ENCODE results near the gene SRP54. TPM values are rescaled to one million over a fixed set of nuclear protein-coding genes. Genes with fewer than 3 reads are reported as not detected.

SRP54 gene
- 58.6 and 66.1 TPM in 2 replicates for total RNA-seq

DNA sequence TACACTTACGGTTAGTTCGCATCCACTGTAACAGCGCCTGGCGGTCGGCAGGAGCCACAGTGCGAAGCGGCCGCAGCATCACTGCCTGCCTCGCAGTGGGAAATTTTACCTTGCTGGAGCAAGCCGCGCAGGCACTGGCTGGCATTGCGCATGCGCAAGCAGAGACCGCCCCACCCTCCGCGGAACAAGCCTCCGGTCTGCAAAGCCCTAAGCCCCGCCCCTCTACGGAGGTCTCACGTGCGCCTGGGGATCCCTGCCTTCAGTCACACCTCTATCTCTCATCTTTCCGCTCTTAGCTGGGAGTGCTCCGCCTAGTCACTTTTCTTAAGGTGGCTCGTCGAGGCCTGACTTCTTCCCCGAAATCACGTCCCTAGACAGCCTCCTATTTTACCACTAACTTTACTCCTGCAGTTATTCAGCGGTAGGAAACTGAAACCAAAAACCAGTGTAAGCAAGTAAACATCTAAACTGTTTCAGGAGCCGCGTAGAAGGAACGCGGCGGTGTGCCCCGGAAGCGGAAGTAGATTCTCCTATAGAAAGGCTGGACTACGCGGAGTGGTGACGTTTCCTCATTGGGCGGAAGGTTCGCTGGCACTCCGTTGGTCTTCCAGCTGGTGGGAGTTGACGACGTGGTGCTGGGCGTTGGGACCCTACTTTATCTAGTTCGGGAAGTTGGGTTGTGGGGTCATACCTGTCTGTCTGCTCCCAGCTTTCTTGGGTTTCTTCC is at the start of gene SRP54:
Gene SRP54 (plus strand): TSS at position 572 of the 727 bp plus-strand sequence. CDS start 13,718 bp downstream, outside the sequence.

DNA sequence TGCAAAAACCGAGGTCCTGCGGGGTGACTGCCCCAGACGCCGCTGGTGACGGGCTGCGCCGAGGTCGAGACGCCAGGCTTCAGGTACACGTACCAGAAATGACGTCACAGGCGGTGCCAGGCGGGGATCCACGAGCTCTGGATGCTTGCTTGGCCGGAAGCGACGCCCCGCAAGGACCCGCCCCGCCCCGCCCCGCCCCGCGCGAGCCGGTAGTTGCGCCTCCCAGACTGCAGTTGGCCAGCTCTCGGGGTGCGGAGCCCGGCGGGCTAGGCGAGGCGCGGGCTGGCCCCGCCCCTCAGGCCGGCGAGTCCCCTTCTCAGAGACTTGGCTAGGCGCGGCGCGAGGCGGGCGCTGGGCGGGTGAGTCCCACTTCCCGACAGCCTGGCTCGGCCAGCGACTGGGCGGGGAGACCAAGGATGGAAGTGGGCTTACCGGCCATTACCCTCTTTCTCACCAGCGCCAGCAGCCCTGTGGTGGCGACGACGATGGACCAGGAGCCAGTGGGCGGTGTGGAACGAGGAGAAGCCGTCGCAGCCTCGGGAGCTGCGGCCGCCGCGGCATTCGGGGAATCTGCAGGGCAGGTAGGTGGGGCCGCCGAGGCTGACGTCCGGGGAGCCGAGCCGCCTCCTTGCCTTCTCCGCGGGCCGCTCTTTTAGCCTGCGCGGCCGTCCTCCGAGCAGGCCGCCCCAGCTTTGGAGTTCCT is 63.4 kb downstream of the SRP54 start, which contains the start of gene FAM177A1:
Gene FAM177A1 (plus strand): TSS at position 225 of the 703 bp plus-strand sequence. CDS start 192 bp downstream, at position 417.

Other genes with a start within 250 kb of the SRP54 start
- gene BAZ1A, start 107.6 kb upstream of the SRP54 start, total RNA-seq, result 30.2 and 34.4 TPM in 2 replicates
- gene FAM177A1, start 63.3 kb downstream of the SRP54 start, total RNA-seq, result 43.1 and 57.1 TPM in 2 replicates
- 10.5 and 15.9 TPM in 2 replicates for gene PPP2R3C, start 139.0 kb downstream of the SRP54 start, total RNA-seq
- gene PRORP, start 139.6 kb downstream of the SRP54 start, total RNA-seq, result 56.6 and 58.0 TPM in 2 replicates